NCI-H82 treated with DMSO at 0.1 percent for 48 hours (cell line): Measurements from ENCODE around the gene ABR.
"Not testable (repeated sequence)": the region's sequence is repeated elsewhere in the genome, so short reads cannot be mapped to it uniquely, and the experiment has no call there.

ENCODE experiments used
- DNase-seq: peaks from one replicate; lab custom pipeline; 2025; ENCODE audit not compliant: unreplicated experiment; lab: John Stamatoyannopoulos, UW

The ABR gene

GRCh38 chr17:1073963-1074625 lies 105.7 kb downstream of the ABR start:
- DNase-seq: not testable (repeated sequence)

GRCh38 chr17:1073241-1073962 lies 106.4 kb downstream of the ABR start:
- DNase-seq: no peak

DNA sequence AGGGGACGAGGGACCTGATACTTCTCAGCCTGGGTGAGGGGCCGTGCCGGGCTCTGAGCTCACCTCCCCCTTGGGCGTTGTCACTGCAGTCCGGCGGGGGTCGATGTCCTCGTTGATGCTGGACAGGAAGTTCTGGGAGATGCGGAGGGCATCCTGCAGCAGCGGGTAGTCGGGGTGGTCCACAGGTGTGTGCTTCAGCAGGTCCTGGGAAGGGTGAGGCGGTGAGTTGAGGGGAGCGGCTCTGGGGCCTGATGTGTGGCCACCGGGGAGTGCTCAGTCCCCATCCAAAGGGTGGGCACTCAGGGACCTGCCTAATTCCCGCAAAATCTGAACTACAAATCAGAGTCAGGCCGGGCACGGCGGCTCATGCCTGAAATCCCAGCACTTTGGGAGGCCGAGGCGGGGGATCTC lies 107.2 kb downstream of the ABR start:
- no peak for DNase-seq

DNA sequence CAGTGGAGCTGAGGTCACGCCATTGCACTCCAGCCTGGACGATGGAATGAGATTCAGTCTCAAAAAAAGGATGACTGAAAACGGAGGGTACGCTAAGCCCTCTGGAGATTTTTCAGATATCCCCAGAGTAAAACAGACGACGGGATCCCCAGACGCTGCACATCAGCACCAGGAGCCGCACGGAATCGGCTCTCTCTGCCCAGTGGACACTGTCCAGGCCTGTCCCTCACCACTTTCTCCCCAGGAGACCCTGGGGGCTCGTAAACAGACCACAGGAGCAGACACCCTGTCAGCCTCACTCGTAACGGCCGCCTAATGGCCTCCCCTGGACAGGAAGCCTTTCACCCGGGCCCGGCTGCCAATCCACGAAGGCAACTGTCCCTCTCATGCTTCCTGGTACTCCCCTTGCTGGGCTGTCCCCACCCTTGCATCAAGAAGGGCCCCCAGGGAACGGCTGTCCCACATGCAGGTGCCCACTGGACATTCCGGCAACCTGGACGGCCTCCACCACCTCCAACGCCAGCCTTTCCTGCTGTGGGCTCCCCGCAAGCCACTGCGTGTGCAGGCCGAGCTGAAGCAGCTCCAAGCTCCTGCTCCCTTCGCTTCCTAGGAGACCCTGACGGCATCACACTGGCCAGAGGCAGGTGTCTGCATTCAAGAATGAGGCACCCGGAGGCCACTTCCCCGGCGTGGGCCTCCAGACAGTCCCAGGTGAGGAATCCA lies 108.5 kb downstream of the ABR start:
- no peak for DNase-seq

GRCh38 chr17:1070411-1070810 lies 109.4 kb downstream of the ABR start:
- DNase-seq: no peak

DNA sequence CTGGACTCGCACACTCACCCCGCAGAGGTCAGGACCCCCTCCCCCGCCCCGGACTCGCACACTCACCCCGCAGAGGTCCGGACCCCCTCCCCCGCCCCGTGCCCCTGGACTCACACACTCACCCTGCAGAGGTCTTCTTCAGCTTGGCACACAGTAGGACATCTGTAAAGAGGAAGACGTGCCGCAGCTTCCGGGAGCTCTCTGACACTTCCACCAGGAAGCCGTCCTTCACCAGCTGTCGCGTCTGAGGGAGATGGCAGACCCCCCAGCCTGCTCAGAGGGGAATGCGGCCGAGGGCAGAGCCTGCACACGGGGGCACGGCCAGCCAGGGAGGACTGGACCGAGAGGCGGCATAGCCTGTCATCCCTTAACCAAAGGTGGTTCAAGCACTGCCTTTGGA lies 109.9 kb downstream of the ABR start:
- DNase-seq: no peak

DNA sequence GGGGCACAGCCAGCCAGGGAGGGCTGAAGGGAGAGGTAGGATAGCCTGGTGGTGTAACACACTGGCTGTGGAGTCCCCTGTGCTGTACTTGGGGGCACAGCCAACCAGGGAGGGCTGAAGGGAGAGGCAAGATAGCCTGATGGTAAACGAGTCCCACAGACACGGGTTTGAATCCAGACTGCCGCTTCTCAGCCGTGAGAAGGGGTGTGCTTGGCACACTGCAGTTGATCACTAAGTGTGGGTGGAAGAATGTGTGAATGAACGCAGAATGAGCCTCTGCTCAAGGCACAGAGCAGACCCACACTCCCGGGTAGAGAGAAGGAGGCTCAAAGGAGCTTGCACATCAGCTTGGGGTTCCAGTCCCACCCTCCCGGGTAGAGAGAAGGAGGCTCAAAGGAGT lies 111.4 kb downstream of the ABR start:
- no peak for DNase-seq

DNA sequence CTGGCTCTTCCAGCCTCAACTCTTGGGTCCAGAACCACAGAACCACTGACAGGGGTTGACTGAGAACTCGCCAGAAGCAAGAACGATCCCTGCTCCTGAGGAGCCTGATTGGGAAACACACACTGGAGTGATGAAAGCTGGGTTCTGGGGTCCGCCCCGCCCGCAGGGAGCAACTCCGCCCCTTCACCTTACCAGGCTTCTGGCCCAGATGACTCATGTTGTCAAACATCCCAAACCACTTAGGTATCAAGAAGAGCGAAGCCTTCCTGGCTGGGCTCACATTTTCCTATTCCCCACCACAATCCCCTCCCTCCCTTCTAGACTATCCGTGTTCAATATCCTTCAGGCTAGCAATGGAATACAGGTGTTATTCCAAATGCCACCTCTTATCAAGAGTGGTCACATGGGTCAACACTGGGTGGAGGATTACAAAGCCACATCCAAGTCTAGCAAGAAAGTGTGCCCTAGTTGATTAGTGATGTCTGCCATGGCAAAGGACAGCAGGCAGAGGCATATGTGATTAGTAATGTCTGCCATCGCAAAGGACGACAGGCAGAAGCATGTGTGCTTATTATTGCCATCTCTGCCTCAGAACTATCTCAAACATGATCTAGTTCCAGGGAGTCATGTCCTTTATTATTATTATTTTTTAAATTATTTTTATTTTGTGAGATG lies 112.4 kb downstream of the ABR start:
- DNase-seq: no peak

DNA sequence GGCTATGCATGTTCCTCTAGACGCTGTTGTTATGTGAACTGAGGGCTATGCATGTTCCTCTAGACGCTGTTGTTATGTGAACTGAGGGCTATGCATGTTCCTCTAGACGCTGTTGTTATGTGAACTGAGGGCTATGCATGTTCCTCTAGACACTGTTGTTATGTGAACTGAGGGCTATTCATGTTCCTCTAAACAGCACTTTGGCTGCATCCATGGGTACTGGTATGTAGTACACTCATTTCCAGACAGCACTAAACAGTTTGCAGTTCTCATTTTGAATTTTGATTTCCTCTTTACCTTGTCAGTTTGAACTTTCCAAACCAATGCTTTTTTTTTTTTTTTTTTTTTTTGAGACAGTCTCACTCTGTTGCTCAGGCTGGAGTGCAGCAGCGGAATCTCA lies 114.4 kb downstream of the ABR start:
- DNase-seq: not testable (repeated sequence)

DNA sequence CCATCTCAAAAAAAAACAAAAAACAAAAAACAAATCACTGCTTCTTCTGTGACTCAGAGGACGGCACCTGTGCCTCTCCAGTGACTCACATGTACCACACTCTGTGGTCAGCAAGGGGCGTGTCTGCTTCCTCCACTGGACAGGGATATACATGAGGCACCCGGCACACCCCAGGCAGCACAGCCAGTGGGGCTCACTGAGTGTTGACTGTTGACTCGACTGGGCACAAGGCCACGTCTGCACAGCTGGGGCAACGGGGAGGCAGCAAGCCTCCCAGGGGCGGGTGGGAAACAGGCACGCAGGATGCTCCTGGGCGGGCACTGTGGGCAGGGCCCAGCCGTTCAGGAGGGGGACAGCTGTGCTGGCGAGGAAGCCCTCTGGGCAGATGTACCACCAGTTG lies 118.8 kb downstream of the ABR start:
- DNase-seq: no peak

DNA sequence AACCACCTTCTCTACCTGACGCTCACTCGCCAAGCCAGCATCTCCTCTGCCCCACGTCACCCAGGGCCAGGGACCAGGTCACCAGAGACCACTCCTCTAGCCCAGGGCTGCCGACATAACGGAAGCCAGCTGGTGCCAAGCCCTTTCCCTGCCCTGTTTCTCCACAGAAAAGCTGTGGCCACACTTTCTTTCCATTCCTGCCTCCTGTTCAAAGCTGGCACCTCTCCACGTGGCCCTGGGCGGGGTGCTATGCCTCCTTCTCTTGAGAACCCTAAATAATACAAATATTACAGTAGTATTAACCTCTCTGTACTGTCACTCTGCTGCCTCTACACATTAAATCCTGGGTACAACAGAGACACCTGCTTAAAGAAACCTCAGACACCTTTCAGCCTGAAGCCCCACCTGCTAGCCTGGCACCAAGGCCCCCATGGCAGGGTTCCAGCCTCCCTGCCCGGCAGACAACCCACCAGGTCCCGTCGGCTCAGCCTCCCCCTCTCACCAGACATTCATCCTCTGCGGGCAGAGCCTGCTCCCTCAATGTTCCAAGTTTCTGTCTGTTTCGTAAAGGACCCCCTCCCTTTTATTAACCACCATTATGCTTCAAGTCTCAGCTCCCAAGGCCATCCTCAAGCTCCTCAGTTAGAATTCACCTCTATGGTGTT lies 120.5 kb downstream of the ABR start:
- no peak for DNase-seq

- DNase-seq: no peak
Observed at GRCh38 chr17:1058423-1059130, 121.2 kb downstream of the ABR start.

DNA sequence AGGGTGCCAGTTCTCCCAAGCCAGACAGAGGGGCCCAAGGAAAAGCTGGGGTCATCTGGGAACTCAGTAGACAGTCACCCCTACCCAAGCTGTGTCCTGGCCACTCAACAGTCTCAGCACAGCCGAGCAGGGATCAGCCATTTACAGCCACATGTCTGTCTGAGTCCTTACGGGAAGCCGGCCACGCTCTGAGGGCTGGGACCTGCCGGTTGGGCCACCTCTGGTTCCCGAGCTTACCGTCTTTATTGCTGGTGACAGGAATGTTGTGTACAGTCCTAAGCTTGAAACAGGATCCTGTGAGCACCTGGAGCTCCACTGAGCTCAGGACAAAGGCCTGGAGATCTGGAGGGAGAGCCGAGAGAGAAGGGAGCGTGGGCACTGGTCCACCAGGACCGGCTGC lies 123.0 kb downstream of the ABR start:
- DNase-seq: peak; percentile 46

GRCh38 chr17:1055751-1056645 lies 123.8 kb downstream of the ABR start:
- peak; percentile 60 for DNase-seq

GRCh38 chr17:1055231-1055630 lies 124.5 kb downstream of the ABR start:
- no peak for DNase-seq

GRCh38 chr17:1054656-1055055 lies 125.1 kb downstream of the ABR start:
- DNase-seq: no peak

GRCh38 chr17:1053661-1054360 lies 126.0 kb downstream of the ABR start:
- no peak for DNase-seq

GRCh38 chr17:1050996-1051925 lies 128.5 kb downstream of the ABR start:
- DNase-seq: no peak
